ENCODE measurements around the gene ZMYND11. TPM values are rescaled to one million over a fixed set of nuclear protein-coding genes. Genes with fewer than 3 reads are reported as not detected.

ZMYND11 gene
- total and polyA plus RNA-seq, 2 of the 8 experiments (the other 6 are each of a cell fraction or from before 2014, with no cell fraction given), result 7.5 to 26.6 TPM

DNA sequence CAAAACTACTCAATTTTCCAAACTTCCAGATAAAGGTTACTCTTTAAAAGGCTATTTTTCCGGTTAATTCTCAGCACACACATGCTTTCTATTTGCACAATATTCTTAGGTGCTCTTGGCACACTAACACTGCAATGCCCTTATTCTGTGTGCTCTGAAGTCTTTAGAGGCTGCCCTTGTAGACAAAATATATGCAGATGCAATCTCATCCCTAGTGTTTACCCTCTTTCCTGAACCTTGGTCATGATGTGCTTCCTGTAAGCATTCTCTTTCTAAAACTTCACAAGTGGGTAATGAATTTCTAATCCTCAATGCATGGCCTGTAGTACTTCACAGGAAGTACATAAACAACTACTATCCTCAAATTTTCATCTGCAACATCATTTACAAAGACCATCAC is 45.1 kb upstream of the ZMYND11 start:
- Histone ChIP-seq H2BK5ac (ENCODE audit: low read depth, low read length) (no peak overlapping the region), H4K20me1 (replicated peaks in 1 of 2; ENCODE audit: control insufficient read depth in 1 of 2, insufficient read depth in 2 of 2, low read length in 2 of 2) (no peaks in the 10 kb centered on the region), H4K8ac (ENCODE audit: extremely low read depth, insufficient read depth, low read length) (no peak overlapping the region), H3K9ac (replicated peaks in 1 of 4; ENCODE audit: extremely low read depth in 1 of 4, low read depth in 3 of 4, low read length in 3 of 4) (no peak overlapping the region), H3K4ac (replicated peaks; ENCODE audit: insufficient read length, low read depth, low read length) (no peak overlapping the region), H3K23ac (ENCODE audit: insufficient read length) (no peak overlapping the region), H3K79me1 (ENCODE audit: low read depth, low read length) (no peaks in the 10 kb centered on the region), H3K23me2 (ENCODE audit: low read depth, low read length) (no peaks in the 10 kb centered on the region), H3K18ac (ENCODE audit: extremely low read depth, low read length) (no peak overlapping the region), H2AK5ac (ENCODE audit: low read depth, low read length) (no peak overlapping the region), H3K79me2 (ENCODE audit: control insufficient read depth in 1 of 2, insufficient read depth in 2 of 2, low read length in 2 of 2) (no peaks in the 10 kb centered on the region), H4K5ac (ENCODE audit: insufficient read length, low read depth, low read length) (no peak overlapping the region), H3K27ac (ENCODE audit: low read depth, low read length) (no peak overlapping the region), H2AFZ (ENCODE audit: low read length) (no peak overlapping the region), H3K14ac (ENCODE audit: insufficient read length) (no peak overlapping the region), H2BK20ac (ENCODE audit: low read length) (no peak overlapping the region), H3K27me3 (replicated peaks in 1 of 4; ENCODE audit: control insufficient read depth in 3 of 4, extremely low read depth in 1 of 4, insufficient read depth in 3 of 4, low read length in 3 of 4) (no peaks in the 10 kb centered on the region), H3K4me2 (ENCODE audit: insufficient read depth in 1 of 2, low read depth in 2 of 2, low read length in 2 of 2) (no peak overlapping the region), H3K4me3 (ENCODE audit: extremely low read depth in 1 of 4, insufficient read depth in 2 of 4, low read depth in 3 of 4, low read length in 4 of 4) (no peak overlapping the region), H3K4me1 (replicated peaks in 1 of 4; ENCODE audit: control insufficient read depth in 3 of 4, insufficient read depth in 4 of 4, low read length in 3 of 4) (no peaks in the 10 kb centered on the region; a peak in 1 of 7 replicates), H4K91ac (replicated peaks; ENCODE audit: insufficient read length, low read length) (no peak overlapping the region), H2BK15ac (ENCODE audit: low read length) (no peak overlapping the region), H3K9me3 (ENCODE audit: insufficient read depth in 2 of 2, low read depth in 1 of 2, low read length in 1 of 2) (peaks cover 7 to 29% of the 10 kb centered on the region in 2 experiments; a peak in 3 of 4 replicates), H2BK120ac (replicated peaks; ENCODE audit: low read depth, low read length) (no peak overlapping the region), H2BK12ac (ENCODE audit: low read depth, low read length) (no peak overlapping the region), H3K36me3 (ENCODE audit: control insufficient read depth in 2 of 4, insufficient read depth in 4 of 4, low read length in 3 of 4) (no peaks in the 10 kb centered on the region), H3K56ac (replicated peaks; ENCODE audit: insufficient read length, low read depth, low read length) (no peak overlapping the region)
- FAIRE-seq, result no peak
- ChIA-PET CTCF (ENCODE audit: partially characterized antibody) (no interaction called here), POLR2A (ENCODE audit: partially characterized antibody) (no interaction called here)
- WGBS, 2 experiments (ENCODE audit: extremely low coverage in 1 of 2, insufficient coverage in 1 of 2, insufficient read length in 1 of 2, insufficient replicate concordance in 2 of 2, low coverage in 1 of 2, low lambda C conversion rate in 2 of 2, missing lambda C conversion rate in 1 of 2), result 88% methylated on average over 1 of the region's 1 CpG; no CpG with 5 or more reads in 1 of the 2 experiments
- DNase-seq (ENCODE audit: low read depth in 1 of 2, low spot score in 2 of 2), result no peak
- TF ChIP-seq TCF12 (IDR thresholded peaks at IDR 0.05; ENCODE audit: low read depth, low read length) (no peak), CTBP2 (IDR thresholded peaks at IDR 0.05; ENCODE audit: borderline replicate concordance, insufficient read depth, insufficient read length, low read length) (no peak), KDM4A (IDR thresholded peaks at IDR 0.05; ENCODE audit: low read depth, low read length, severe bottlenecking) (no peak), JUND (IDR thresholded peaks at IDR 0.05; ENCODE audit: low read length) (no peak), JUN (IDR thresholded peaks at IDR 0.05; ENCODE audit: low read depth, low read length) (no peak), TAF7 (optimal IDR thresholded peaks at IDR 0.05; ENCODE audit: borderline replicate concordance, low read depth, low read length) (no peak), POU5F1 (IDR thresholded peaks at IDR 0.05; ENCODE audit: low read depth, low read length) (no peak), POLR2AphosphoS5 (IDR thresholded peaks at IDR 0.05; ENCODE audit: low read depth, low read length) (no peak), EGR1 (IDR thresholded peaks at IDR 0.05; ENCODE audit: borderline replicate concordance, low read depth, low read length) (no peak), SAP30 (IDR thresholded peaks at IDR 0.05; ENCODE audit: insufficient read depth, insufficient replicate concordance, low read length) (no peak), MAFK (IDR thresholded peaks at IDR 0.05; ENCODE audit: low read depth, low read length) (no peak), CBX8 (IDR thresholded peaks at IDR 0.05; ENCODE audit: borderline replicate concordance, low read depth, low read length) (no peak)
- TF ChIP-seq, protein P1, sequence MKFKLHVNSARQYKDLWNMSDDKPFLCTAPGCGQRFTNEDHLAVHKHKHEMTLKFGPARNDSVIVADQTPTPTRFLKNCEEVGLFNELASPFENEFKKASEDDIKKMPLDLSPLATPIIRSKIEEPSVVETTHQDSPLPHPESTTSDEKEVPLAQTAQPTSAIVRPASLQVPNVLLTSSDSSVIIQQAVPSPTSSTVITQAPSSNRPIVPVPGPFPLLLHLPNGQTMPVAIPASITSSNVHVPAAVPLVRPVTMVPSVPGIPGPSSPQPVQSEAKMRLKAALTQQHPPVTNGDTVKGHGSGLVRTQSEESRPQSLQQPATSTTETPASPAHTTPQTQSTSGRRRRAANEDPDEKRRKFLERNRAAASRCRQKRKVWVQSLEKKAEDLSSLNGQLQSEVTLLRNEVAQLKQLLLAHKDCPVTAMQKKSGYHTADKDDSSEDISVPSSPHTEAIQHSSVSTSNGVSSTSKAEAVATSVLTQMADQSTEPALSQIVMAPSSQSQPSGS (IDR thresholded peaks at IDR 0.05; ENCODE audit: low read length), result no peak
